Memory B cell (primary cell): ENCODE data around the gene ENG.
"Not testable (repeated sequence)": the region's sequence is repeated elsewhere in the genome, so short reads cannot be mapped to it uniquely, and the experiment has no call there.

Experiments
- ATAC-seq: fragments of 150-1000 bp; cut with Tn5 transposase; 2 replicates; pipeline ENCODE4 v1.10.0; 2021; ENCODE audit warnings: low read depth, mild to moderate bottlenecking, moderate library complexity
- DNase-seq, 2 donors: peaks; one replicate each; pipeline ENCODE4 v3.0.0; 2022; ENCODE audit warnings: low spot score in 2 of 2
- H3K27ac Mint-ChIP-seq: one replicate; pipeline ENCODE4 v1.8.0; 2022; ENCODE audit warnings: mild to moderate bottlenecking, moderate library complexity, mixed read lengths
- H3K27me3 Mint-ChIP-seq: one replicate; pipeline ENCODE4 v1.8.0; 2022; ENCODE audit warnings: mixed read lengths
- H3K36me3 Mint-ChIP-seq: one replicate; pipeline ENCODE4 v1.8.0; 2022; ENCODE audit warnings: mild to moderate bottlenecking, mixed read lengths
- H3K4me1 Mint-ChIP-seq: one replicate; pipeline ENCODE4 v1.8.0; 2022; ENCODE audit warnings: mixed read lengths
- H3K4me3 Mint-ChIP-seq: one replicate; pipeline ENCODE4 v1.8.0; 2022; ENCODE audit warnings: mild to moderate bottlenecking, moderate library complexity, mixed read lengths
- H3K9me3 Mint-ChIP-seq: one replicate; pipeline ENCODE4 v1.8.0; 2022; ENCODE audit warnings: mixed read lengths

ENG gene

GRCh38 chr9:127885508-127886281, 31.2 kb upstream of the ENG start:
- no peak for ATAC-seq
- Mint-ChIP-seq H3K36me3 (peaks cover 19% of the 10 kb centered on the region), H3K27ac (peak overlapping the region; percentile 58), H3K9me3 (no peaks in the 10 kb centered on the region), H3K4me3 (no peak overlapping the region), H3K27me3 (no peaks in the 10 kb centered on the region), H3K4me1 (peaks cover 16% of the 10 kb centered on the region)
- no peak for DNase-seq

- ATAC-seq: no peak
- Mint-ChIP-seq H3K4me3 (no peak overlapping the region), H3K36me3 (peaks cover 15% of the 10 kb centered on the region), H3K4me1 (peaks cover 16% of the 10 kb centered on the region), H3K27me3 (no peaks in the 10 kb centered on the region), H3K9me3 (no peaks in the 10 kb centered on the region), H3K27ac (peak overlapping the region; percentile 58)
- DNase-seq: no peak
Observed at GRCh38 chr9:127884976-127885490, 30.6 kb upstream of the ENG start.

- H3K27me3 Mint-ChIP-seq: no peaks in the 10 kb centered on the region
- no peak for DNase-seq
- peaks cover 16% of the 10 kb centered on the region for H3K4me1 Mint-ChIP-seq
- H3K36me3 Mint-ChIP-seq: peaks cover 13% of the 10 kb centered on the region
- no peak for ATAC-seq
- no peaks in the 10 kb centered on the region for H3K9me3 Mint-ChIP-seq
- H3K4me3 Mint-ChIP-seq: no peak overlapping the region
- no peak overlapping the region for H3K27ac Mint-ChIP-seq
Observed at GRCh38 chr9:127884427-127884911, 30.0 kb upstream of the ENG start.

- no peak overlapping the region for H3K4me3 Mint-ChIP-seq
- DNase-seq (no peak), ATAC-seq (no peak)
- no peaks in the 10 kb centered on the region for H3K9me3 Mint-ChIP-seq
- peaks cover 18% of the 10 kb centered on the region for H3K4me1 Mint-ChIP-seq
- no peaks in the 10 kb centered on the region for H3K27me3 Mint-ChIP-seq
- no peak overlapping the region for H3K27ac Mint-ChIP-seq
- peaks cover 13% of the 10 kb centered on the region for H3K36me3 Mint-ChIP-seq
Observed at GRCh38 chr9:127883959-127884358, 29.5 kb upstream of the ENG start.

- peaks cover 25% of the 10 kb centered on the region for H3K4me1 Mint-ChIP-seq
- not testable (repeated sequence) for H3K27me3 Mint-ChIP-seq, H3K4me3 Mint-ChIP-seq, ATAC-seq, H3K27ac Mint-ChIP-seq, H3K36me3 Mint-ChIP-seq, DNase-seq, H3K9me3 Mint-ChIP-seq
Observed at GRCh38 chr9:127881715-127882114, 27.3 kb upstream of the ENG start.

GRCh38 chr9:127880143-127880542, 25.7 kb upstream of the ENG start:
- no peak for DNase-seq
- no peak overlapping the region for H3K4me3 Mint-ChIP-seq
- ATAC-seq: peak; percentile 80
- peaks cover 27% of the 10 kb centered on the region for H3K4me1 Mint-ChIP-seq
- no peak overlapping the region for H3K27ac Mint-ChIP-seq
- peaks cover 5% of the 10 kb centered on the region for H3K27me3 Mint-ChIP-seq
- H3K9me3 Mint-ChIP-seq: no peaks in the 10 kb centered on the region
- peaks cover 2% of the 10 kb centered on the region for H3K36me3 Mint-ChIP-seq

GRCh38 chr9:127878652-127879390, 24.4 kb upstream of the ENG start:
- Mint-ChIP-seq H3K27ac (no peak overlapping the region), H3K4me1 (peaks cover 21% of the 10 kb centered on the region), H3K27me3 (peaks cover 5% of the 10 kb centered on the region), H3K4me3 (no peak overlapping the region), H3K9me3 (no peaks in the 10 kb centered on the region), H3K36me3 (peaks cover 2% of the 10 kb centered on the region)
- ATAC-seq: no peak
- no peak for DNase-seq

- no peak overlapping the region for H3K27ac Mint-ChIP-seq
- peaks cover 2% of the 10 kb centered on the region for H3K36me3 Mint-ChIP-seq
- peaks cover 21% of the 10 kb centered on the region for H3K4me1 Mint-ChIP-seq
- peak overlapping the region; percentile 59 for H3K4me3 Mint-ChIP-seq
- peaks cover 5% of the 10 kb centered on the region for H3K27me3 Mint-ChIP-seq
- H3K9me3 Mint-ChIP-seq: no peaks in the 10 kb centered on the region
- DNase-seq (no peak), ATAC-seq (no peak)
Observed at GRCh38 chr9:127878001-127878651, 23.7 kb upstream of the ENG start.

- no peak for DNase-seq
- no peak for ATAC-seq
- peak within 1 kb of the TSS; percentile 59 for H3K4me3 Mint-ChIP-seq
- no peaks in the 10 kb centered on the region for H3K9me3 Mint-ChIP-seq
- peaks cover 5% of the 10 kb centered on the region for H3K27me3 Mint-ChIP-seq
- H3K27ac Mint-ChIP-seq: no peak within 1 kb of the TSS
- H3K36me3 Mint-ChIP-seq: peaks cover 2% of the 10 kb centered on the region
- peaks cover 20% of the 10 kb centered on the region for H3K4me1 Mint-ChIP-seq
Observed at GRCh38 chr9:127877566-127877998, 23.1 kb upstream of the ENG start, which contains the start of gene AK1. TSS of gene AK1 (minus strand) at chr9:127877675. CDS start at chr9:127874617, 3,058 bp downstream.

- H3K27me3 Mint-ChIP-seq: peaks cover 5% of the 10 kb centered on the region
- ATAC-seq: no peak
Observed at GRCh38 chr9:127876764-127877562, 22.5 kb upstream of the ENG start.

GRCh38 chr9:127876026-127876763, 21.7 kb upstream of the ENG start:
- H3K27me3 Mint-ChIP-seq: peaks cover 5% of the 10 kb centered on the region
- H3K27ac Mint-ChIP-seq: no peak overlapping the region
- H3K4me1 Mint-ChIP-seq: peaks cover 16% of the 10 kb centered on the region
- H3K4me3 Mint-ChIP-seq: no peak overlapping the region
- ATAC-seq: no peak
- no peaks in the 10 kb centered on the region for H3K36me3 Mint-ChIP-seq
- H3K9me3 Mint-ChIP-seq: no peaks in the 10 kb centered on the region
- no peak for DNase-seq

More at GRCh38 chr9:127876764-127877562, 22.5 kb upstream of the ENG start:
- peaks cover 16% of the 10 kb centered on the region for H3K4me1 Mint-ChIP-seq
- H3K9me3 Mint-ChIP-seq: no peaks in the 10 kb centered on the region
- no peak for DNase-seq
- H3K4me3 Mint-ChIP-seq: peak overlapping the region; percentile 49
- no peak overlapping the region for H3K27ac Mint-ChIP-seq
- no peaks in the 10 kb centered on the region for H3K36me3 Mint-ChIP-seq

GRCh38 chr9:127875306-127875966, 21.0 kb upstream of the ENG start:
- Mint-ChIP-seq H3K36me3 (no peaks in the 10 kb centered on the region), H3K4me3 (no peak overlapping the region), H3K27ac (no peak overlapping the region), H3K4me1 (peaks cover 16% of the 10 kb centered on the region), H3K27me3 (peaks cover 5% of the 10 kb centered on the region), H3K9me3 (no peaks in the 10 kb centered on the region)
- no peak for ATAC-seq
- no peak for DNase-seq
